Adrenal gland (tissue), 12 donors: ENCODE results near the gene GPC6. TPM values are rescaled to one million over a fixed set of nuclear protein-coding genes. Genes with fewer than 3 reads are reported as not detected.

Experiments used
- DNase-seq, 7 donors: peaks; one replicate each; pipeline ENCODE4 v3.0.0-alpha.2; 2019 to 2020
- H3K27ac ChIP-seq, 5 donors: fragments of 200-600 bp; sonication (generic) in 4 of 5; 1 replicate in 3 of 5; 2 replicates in 2 of 5; pipeline versions ENCODE4 v1.5.1 to v1.8.0; 2016 to 2020; ENCODE audit warnings: mild to moderate bottlenecking in 1 of 5
- H3K27me3 ChIP-seq: fragments of 200-600 bp; 2 replicates; pipeline ENCODE4 v1.8.0; 2021
- H3K36me3 ChIP-seq, 2 donors: fragments of 200-600 bp; replicated peaks in 1 of 2; 1 replicate in 1 of 2; 2 replicates in 1 of 2; pipeline versions ENCODE4 v1.5.1 to v1.8.0; 2018 to 2022
- H3K4me1 ChIP-seq, 2 donors: fragments of 200-600 bp; replicated peaks in 1 of 2; 1 replicate in 1 of 2; 2 replicates in 1 of 2; pipeline versions ENCODE4 v1.5.1 to v1.8.0; 2018 to 2021
- H3K4me3 ChIP-seq, 4 donors: fragments of 200-600 bp; sonication (generic) in 3 of 4; one replicate each; pipeline ENCODE4 v1.5.1; 2016 to 2018
- H3K9me3 ChIP-seq, 3 donors: fragments of 200-600 bp; sonication (generic) in 1 of 3; replicated peaks in 1 of 3; 1 replicate in 2 of 3; 2 replicates in 1 of 3; pipeline versions ENCODE4 v1.5.1 to v1.8.0; 2016 to 2021
- CTCF ChIP-seq, 6 experiments: fragments of 450-650 bp in 4 of 6; fragments of 200-600 bp in 2 of 6; sonication (generic) in 1 of 6; IDR thresholded peaks; 1 replicate in 5 of 6; 2 replicates in 1 of 6; pipeline versions ENCODE4 v1.5.1 to v1.8.0; 2016 to 2021; ENCODE audit warnings: antibody characterized with exemption in 6 of 6, mild to moderate bottlenecking in 2 of 6, moderate library complexity in 1 of 6
- POLR2A ChIP-seq, 2 donors: fragments of 450-650 bp; IDR thresholded peaks; one replicate each; pipeline ENCODE4 v1.6.1; 2017; ENCODE audit warnings: antibody characterized with exemption in 2 of 2, mild to moderate bottlenecking in 2 of 2, moderate library complexity in 1 of 2
- WGBS, 4 donors: extraction: QIAGEN DNeasy Blood & Tissue Kit in 2 of 4; methylation state at CpG; one replicate each; pipeline versions ENCODE4 v1.1.5 to v1.1.7; 2013 to 2017; 5-methylcytosine and 5-hydroxymethylcytosine counted together
- intact Hi-C, 2 donors: fragments of 100-400 bp; cut with DNase I; formaldehyde crosslinking; loops; one replicate each; pipeline versions ENCODE4 v1.14.1 to v1.15.0; 2022 to 2023
- polyA plus RNA-seq, 3 donors: library from polyadenylated mRNA; stranded (reverse); fragments of 200-250 nt in 2 of 3; fragments of 350-450 nt in 1 of 3; fragmentation: Illumina TruSeq in 1 of 3; extraction: RNeasy Lipid Tissue Mini Kit (QIAGEN cat#74804) in 1 of 3; gene quantifications; one replicate each; pipeline ENCODE4 v1.2.3, GENCODE V29; 2013 to 2014
- total RNA-seq, 9 donors: library from RNA; depleted of rRNA in 4 of 9; stranded (reverse); fragments of >200 nt in 4 of 9; fragments of 120-200 nt in 1 of 9; fragmentation: NEBNext Ultra II Directional in 1 of 9; extraction: Animal tissue kit (Norgen Biotek cat#: 25700) in 1 of 9; gene quantifications; one replicate each; pipeline versions ENCODE4 v1.1.0 to v1.2.4, GENCODE V29; 2013 to 2023
- donor health status: healthy with polysubstance abuse.
- donor health status: Bipolar disorder and iron deficiency.
- donor health status: DM: yes; HTN: yes; CAD: no.
- donor health status: DM: no; HTN: no; CAD: no.
- donor health status: DM: no; HTN: no; CAD: no.
- donor health status: DM: yes; HTN: yes; CAD: no.

GPC6 gene
- total and polyA plus RNA-seq, 12 donors: 0.37 to 62.3 (median 2.5) TPM

- Histone ChIP-seq H3K4me3 (no peak overlapping the region), H3K4me1 (no peaks in the 10 kb centered on the region), H3K36me3 (no peaks in the 10 kb centered on the region), H3K27me3 (no peaks in the 10 kb centered on the region), H3K9me3 (no peaks in the 10 kb centered on the region), H3K27ac (no peak overlapping the region)
- no peak for DNase-seq
- TF ChIP-seq CTCF (IDR thresholded peaks at IDR 0.05) (no peak), POLR2A (IDR thresholded peaks at IDR 0.05) (no peak)
- intact Hi-C loops: no loop called here
Observed at GRCh38 chr13:94212196-94212595, 985.6 kb downstream of the GPC6 start.

- no peaks in the 10 kb centered on the region for H3K27me3 ChIP-seq
- no peak for TF ChIP-seq CTCF (IDR thresholded peaks at IDR 0.05)
- TF ChIP-seq POLR2A (IDR thresholded peaks at IDR 0.05): no peak
- no peak overlapping the region for H3K27ac ChIP-seq
- H3K36me3 ChIP-seq: no peaks in the 10 kb centered on the region
- no peaks in the 10 kb centered on the region for H3K9me3 ChIP-seq
- DNase-seq: no peak
- H3K4me1 ChIP-seq: no peaks in the 10 kb centered on the region
- H3K4me3 ChIP-seq: no peak overlapping the region
- WGBS, 4 donors: 77 to 93% (median 87%) methylated on average over 1 of the region's 1 CpG
- intact Hi-C loops: no loop called here
Observed at GRCh38 chr13:94214121-94214520, 987.5 kb downstream of the GPC6 start.

GRCh38 chr13:94214975-94215374, 988.4 kb downstream of the GPC6 start:
- no peaks in the 10 kb centered on the region for H3K9me3 ChIP-seq
- 91 to 97% (median 96%) methylated on average over 3 of the region's 3 CpGs for WGBS, 4 donors
- no peak overlapping the region for H3K27ac ChIP-seq
- H3K4me3 ChIP-seq: no peak overlapping the region
- no peaks in the 10 kb centered on the region for H3K27me3 ChIP-seq
- no peaks in the 10 kb centered on the region for H3K36me3 ChIP-seq
- intact Hi-C loops: no loop called here
- no peaks in the 10 kb centered on the region for H3K4me1 ChIP-seq
- no peak for TF ChIP-seq POLR2A (IDR thresholded peaks at IDR 0.05)
- TF ChIP-seq CTCF (IDR thresholded peaks at IDR 0.05): no peak
- no peak for DNase-seq

- no peak overlapping the region for H3K4me3 ChIP-seq
- no peak overlapping the region for H3K27ac ChIP-seq
- no peak for DNase-seq
- TF ChIP-seq CTCF (IDR thresholded peaks at IDR 0.05) (no peak), POLR2A (IDR thresholded peaks at IDR 0.05) (no peak)
- H3K9me3 ChIP-seq: no peaks in the 10 kb centered on the region
- intact Hi-C loops: no loop called here
- H3K36me3 ChIP-seq: no peaks in the 10 kb centered on the region
- no peaks in the 10 kb centered on the region for H3K27me3 ChIP-seq
- WGBS, 4 donors: 65 to 92% (median 83%) methylated on average over 1 of the region's 1 CpG
- H3K4me1 ChIP-seq: no peaks in the 10 kb centered on the region
Observed at GRCh38 chr13:94216476-94216875, 989.9 kb downstream of the GPC6 start.
